Renal cortex interstitium (tissue), 11 donors: ENCODE measurements around the gene TSEN2. TPM values are rescaled to one million over a fixed set of nuclear protein-coding genes. Genes with fewer than 3 reads are reported as not detected.

Experiments
- DNase-seq, 11 donors: peaks; one replicate each; pipeline ENCODE4 v3.0.0-alpha.2; 2013; ENCODE audit warnings: low read depth in 9 of 11, low spot score in 4 of 11; ENCODE audit errors: extremely low read depth in 1 of 11
- polyA plus RNA-seq, 3 donors: library from polyadenylated mRNA; unstranded; fragments of 120-200 nt; gene quantifications; one replicate each; pipeline ENCODE4 v1.2.1, GENCODE V29; 2013; ENCODE audit not compliant: insufficient read length in 3 of 3

Gene TSEN2
- polyA plus RNA-seq, 3 donors, result 23.3 to 31.5 (median 24.0) TPM

- DNase-seq, result no peak
These were observed 5.1 kb downstream of the TSEN2 start for GRCh38 chr3:12489368-12489767.

GRCh38 chr3:12489832-12490231 is 5.6 kb downstream of the TSEN2 start:
- DNase-seq, result no peak

- no peak for DNase-seq
These were observed 6.3 kb downstream of the TSEN2 start for GRCh38 chr3:12490547-12490946.

GRCh38 chr3:12495749-12496452 is 11.6 kb downstream of the TSEN2 start:
- no peak for DNase-seq

- no peak for DNase-seq
These were observed 12.1 kb downstream of the TSEN2 start for GRCh38 chr3:12496453-12496761.

- no peak for DNase-seq
These were observed 15.2 kb downstream of the TSEN2 start for GRCh38 chr3:12499474-12499873.

- no peak for DNase-seq
These were observed 17.2 kb downstream of the TSEN2 start for GRCh38 chr3:12501360-12502020.

GRCh38 chr3:12503126-12503957 is 19.1 kb downstream of the TSEN2 start:
- no peak for DNase-seq

GRCh38 chr3:12506201-12506709 is 22.0 kb downstream of the TSEN2 start:
- no peak for DNase-seq

GRCh38 chr3:12507591-12508281 is 23.5 kb downstream of the TSEN2 start:
- no peak for DNase-seq

GRCh38 chr3:12508291-12508700 is 24.0 kb downstream of the TSEN2 start:
- DNase-seq, result no peak

- no peak for DNase-seq
These were observed 25.2 kb downstream of the TSEN2 start for GRCh38 chr3:12509466-12509865.

- no peak for DNase-seq
These were observed 28.3 kb downstream of the TSEN2 start for GRCh38 chr3:12512534-12513118.

- DNase-seq, result no peak
These were observed 29.6 kb downstream of the TSEN2 start for GRCh38 chr3:12513694-12514446.

GRCh38 chr3:12515631-12516030 is 31.4 kb downstream of the TSEN2 start:
- DNase-seq, result no peak

GRCh38 chr3:12516873-12517272 is 32.6 kb downstream of the TSEN2 start:
- no peak for DNase-seq

GRCh38 chr3:12518261-12519028 is 34.2 kb downstream of the TSEN2 start:
- no peak for DNase-seq

GRCh38 chr3:12521010-12521409 is 36.7 kb downstream of the TSEN2 start:
- DNase-seq, result no peak
